Kidney tubule cell (primary cell): ENCODE results near the gene PRKCE.
A peak's percentile ranks its signal among the peaks of the same experiment; 100 is the strongest.
"Not testable (repeated sequence)": the region's sequence is repeated elsewhere in the genome, so short reads cannot be mapped to it uniquely, and the experiment has no call there.

Source experiments
- DNase-seq: peaks from one replicate; pipeline ENCODE4 v3.0.0-alpha.2; 2018; ENCODE audit warnings: low spot score

The PRKCE gene

DNA sequence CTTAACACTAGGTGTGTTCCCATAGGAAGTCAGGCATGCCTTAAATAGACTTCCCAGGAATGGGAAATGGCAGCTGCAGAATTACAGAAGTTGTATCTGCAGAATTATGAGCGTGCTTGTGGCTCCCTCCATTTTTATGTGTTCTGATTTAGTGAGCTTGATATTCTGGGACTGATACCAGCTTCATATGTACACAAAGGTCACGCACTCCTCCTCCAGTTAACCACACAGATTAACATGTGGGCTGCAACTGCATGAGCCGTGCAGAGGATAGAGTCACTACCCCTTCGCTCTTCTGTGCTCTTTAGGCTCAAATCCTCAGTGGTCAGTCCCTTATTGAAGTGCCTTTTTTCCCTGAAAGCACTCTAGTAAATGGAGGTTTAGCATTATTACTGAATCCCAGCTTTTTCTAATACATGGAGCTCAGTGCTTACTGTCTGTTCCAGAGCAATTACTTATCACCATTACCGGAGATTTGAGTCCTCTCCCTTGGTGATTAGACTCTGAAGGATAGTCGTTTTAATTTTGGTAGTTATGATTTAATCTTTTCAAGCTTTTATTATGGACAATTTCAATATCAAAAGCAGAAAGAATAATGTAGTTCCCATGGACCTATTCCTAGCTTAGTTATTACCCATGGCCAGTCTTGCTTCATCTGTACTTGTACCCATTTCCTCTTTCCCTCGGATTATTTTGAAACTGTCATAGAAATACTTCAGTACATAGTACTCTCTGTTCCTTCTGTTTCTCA, 238.3 kb downstream of the PRKCE start:
- no peak for DNase-seq

DNA sequence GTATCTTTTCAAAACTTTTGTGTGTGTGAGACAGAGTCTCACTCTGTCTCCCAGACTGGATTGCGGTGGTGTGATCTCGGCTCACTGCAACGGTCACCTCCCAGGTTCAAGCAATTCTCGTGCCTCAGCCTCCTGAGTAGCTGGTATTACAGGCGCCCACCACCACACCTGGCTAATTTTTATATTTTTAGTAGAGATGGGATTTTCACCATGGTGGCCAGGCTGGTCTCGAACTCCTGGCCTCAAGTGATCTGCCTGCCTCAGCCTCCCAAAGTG, 238.8 kb downstream of the PRKCE start:
- DNase-seq: not testable (repeated sequence)

DNA sequence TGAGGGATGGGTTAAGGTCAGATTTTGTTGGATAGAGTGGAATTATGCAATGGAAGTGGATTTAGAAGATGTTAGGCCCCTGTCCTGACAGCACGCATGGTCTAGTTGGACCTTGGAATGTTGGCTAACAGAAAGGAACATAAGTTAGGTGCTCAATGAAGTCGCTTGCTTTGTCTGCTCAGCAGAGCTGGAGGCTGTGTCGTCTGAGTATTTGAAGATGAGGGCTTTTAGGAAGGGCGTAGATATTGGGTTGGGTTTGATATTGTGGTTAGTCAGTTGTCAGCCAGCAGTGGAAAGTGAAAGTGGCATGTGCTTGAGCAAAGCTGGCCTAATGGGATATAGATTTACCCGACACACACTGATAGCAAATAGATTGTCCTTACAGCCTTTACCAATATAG, 239.3 kb downstream of the PRKCE start:
- no peak for DNase-seq

DNA sequence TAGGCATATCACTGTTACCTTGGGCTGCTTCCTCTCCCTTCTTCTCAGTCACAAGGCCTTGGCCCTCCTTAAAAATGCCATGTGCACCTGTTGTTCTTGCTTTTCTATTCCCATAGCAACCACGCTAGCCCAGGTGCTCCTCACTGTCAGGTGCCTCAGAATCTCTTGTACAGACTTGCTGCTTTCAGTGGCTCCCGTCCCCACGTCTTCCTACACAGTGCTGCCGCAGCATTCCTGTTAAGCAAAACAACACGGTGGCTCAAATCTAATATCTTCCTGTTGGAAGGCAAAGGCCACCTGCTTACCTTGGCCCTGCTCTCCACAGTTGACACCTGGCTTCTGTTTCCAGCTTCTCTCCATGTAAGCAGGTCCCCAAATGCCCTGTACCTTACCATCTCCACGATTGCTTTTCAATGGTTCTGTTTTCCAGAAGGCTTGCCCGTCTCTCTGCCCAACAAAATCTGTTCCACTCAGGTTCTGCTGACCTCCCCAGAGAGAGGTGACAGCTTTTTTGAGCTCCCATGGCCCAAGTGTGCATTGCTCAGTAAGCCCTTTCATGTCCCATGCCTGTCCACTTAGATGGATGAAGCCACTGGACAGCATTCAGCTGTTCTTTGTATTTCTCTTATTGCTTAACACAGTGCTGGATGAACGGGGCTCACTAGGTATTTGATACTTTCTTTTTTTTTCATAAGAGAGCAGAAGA, 240.4 kb downstream of the PRKCE start:
- no peak for DNase-seq

DNA sequence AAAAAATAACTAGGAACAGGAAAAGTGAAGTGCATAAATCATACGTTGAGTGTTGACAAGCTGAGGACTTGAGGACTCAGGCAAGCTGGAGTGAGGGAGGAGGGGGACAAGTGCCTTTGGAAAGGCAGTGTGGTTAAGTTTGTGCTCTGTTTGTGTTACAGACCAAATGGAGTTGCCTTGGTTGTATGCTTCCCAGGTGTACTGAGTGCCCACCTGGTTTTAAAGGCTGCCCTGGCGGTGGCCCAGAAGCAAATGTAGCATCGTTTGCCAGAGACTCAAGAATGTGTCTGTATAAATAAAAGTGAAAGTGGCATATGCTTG, 240.9 kb downstream of the PRKCE start:
- DNase-seq: no peak

DNA sequence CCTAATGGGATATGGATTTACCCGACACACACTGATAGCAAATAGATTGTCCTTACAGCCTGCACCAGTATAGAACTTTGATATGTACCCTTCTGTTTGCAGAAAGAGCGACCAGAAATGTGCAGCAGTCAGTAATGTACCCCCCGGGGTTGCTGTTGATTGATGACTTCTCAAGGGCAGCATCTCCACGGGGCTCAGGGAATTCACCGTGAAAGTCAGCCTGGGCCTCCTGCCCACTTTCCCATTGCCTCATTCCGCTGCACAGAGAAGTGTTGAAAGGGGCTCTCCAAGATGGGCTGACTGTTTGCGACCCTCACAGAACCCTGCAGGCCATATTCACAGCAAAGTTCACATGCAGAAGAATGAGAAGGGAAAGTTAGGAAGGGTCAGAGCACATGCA, 241.3 kb downstream of the PRKCE start:
- no peak for DNase-seq

DNA sequence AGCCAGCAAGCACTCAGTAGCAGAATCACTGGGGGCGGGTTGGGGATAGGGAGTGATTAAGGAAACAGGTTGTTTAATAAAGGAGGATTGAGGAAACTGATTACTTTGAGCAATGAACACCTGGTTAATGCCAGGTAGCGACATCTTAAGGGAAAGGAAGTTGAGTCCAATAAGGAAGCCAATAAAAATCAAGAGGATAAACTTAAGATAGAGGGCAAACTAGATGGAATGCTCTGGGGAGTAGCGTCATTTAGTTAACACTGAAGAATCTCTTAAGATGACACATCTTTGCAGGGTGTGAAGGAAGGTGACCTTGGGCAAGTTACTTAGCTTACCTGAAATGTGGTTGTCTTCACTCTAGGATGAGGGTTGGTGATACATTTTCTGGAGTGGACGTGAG, 242.7 kb downstream of the PRKCE start:
- DNase-seq: no peak

DNA sequence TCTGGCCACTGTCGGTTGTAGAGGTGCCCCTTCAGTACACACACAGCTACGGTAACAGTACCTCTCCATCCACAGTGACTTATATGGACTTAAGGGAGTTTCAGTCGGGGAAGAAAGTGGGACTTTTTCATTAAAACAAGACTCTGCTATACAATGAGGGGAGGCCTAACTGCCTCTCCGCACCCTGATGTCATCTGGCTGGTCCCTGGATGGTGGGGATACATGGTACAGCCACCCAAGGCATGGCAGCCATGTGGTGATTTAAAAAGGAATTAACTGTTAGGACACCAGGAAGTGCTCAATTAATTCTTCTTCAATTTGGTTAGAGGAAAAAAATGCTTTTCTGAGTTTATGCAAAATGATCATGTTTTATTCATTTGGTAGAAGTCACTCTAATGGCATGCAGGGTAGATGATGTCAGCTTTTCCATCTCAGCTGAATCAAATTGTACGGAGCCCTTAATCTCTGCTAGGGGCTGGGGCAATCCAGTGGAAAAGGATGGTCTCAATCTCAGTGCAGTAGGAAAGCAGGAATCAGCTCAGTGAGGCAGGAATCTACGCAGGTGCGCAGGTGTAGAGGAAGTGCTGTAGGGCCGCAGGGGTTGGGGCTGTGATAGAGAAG, 243.9 kb downstream of the PRKCE start:
- DNase-seq: peak; percentile 42

DNA sequence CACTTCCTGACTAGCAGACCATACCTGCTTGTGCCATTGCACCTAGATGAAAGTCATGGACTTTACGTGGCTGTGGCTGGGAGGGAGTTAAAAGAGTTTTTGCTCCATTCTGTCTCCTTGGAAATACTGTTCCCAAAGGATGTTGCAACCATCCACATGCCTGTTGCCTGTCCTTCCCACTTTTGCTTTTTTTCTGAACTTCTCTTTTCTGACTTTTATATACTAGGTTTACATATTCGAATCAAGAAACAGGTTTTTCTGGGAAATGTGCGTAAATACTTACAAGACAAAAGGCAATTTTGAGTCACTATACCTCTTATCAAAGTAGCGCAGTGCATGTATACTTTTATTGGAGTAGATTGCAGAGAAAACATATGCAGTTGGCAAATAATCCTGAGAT, 244.8 kb downstream of the PRKCE start:
- no peak for DNase-seq

DNA sequence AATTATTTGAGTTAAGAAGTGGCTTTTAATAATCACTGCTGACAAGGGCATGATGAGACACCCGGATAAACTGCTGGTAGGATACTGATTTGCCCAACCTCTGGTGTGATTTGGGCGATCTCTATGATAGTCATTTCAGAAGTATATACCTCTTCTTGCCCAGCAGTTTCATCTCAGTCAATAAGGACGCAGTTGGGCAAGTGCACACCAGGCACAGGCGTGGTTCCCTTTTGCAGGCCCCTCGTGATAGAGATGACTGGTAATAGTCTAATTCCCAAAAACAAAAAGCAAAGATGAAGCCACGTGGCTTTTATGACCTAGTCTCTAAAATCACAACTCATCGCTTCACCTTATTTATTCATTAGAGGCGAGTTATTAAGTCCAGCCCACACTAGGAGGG, 246.4 kb downstream of the PRKCE start:
- DNase-seq: no peak

DNA sequence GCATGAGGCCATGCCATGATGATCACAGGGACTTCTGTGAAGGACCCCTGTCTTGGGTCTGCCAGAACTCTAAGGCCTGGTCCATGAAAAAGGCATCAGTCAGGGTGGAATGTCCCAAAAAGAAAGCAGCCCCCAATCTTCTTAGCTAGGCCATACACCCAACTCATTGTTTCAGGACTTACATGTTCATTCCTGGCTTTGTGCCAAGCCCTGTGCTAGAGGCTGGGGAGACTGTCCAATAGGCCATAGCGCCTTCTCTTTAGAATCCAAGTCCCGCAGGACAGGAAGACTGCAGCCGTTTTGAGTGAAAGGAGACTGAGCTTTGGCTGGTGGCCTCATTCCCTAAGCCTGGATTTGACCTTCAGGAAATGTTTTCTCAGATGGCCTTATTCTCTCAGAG, 247.3 kb downstream of the PRKCE start:
- no peak for DNase-seq

DNA sequence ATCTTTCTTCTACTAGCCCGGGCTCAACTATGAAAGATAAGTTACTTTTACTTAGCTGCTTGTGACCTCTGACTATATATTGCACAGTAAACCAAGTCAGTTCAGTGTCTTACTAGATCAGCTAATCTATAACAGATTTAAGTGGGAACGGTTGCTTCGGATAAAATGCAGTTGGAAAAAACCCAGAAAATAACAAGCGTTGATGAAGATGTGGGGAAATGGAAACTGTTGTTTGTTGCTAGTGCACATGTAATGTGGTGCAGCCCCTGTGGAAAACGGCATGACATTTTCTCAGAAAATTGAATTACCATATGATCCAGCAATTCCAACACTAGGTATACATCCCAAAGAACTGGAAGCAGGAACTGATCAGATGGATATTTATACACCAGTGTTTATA, 248.5 kb downstream of the PRKCE start:
- no peak for DNase-seq

DNA sequence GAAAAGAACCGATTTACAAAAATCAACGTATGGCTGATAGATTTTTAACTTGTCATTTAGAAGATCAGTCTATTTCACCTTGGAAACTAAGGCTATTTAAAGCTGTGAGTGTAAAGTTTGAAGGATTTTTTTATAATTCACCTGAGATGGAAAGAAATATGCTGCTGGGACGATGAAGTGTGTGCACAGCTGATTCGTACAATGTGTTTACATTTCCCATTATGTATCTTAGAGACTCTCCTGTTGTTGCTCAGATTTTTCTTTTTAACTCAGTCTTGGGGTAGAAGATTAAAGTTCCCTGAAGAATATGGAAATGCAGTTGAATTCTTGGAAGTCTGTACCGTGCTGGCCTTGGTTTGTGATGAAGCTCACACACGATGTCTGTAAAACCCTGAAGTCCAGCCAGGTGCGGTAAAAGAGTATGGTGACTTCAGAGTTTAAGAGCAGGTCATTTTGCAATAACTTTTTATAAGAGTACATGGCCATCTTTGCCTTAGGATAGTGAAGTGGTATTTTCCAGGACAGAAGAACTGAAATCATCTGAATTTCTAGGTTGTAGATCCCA, 250.1 kb downstream of the PRKCE start:
- no peak for DNase-seq

DNA sequence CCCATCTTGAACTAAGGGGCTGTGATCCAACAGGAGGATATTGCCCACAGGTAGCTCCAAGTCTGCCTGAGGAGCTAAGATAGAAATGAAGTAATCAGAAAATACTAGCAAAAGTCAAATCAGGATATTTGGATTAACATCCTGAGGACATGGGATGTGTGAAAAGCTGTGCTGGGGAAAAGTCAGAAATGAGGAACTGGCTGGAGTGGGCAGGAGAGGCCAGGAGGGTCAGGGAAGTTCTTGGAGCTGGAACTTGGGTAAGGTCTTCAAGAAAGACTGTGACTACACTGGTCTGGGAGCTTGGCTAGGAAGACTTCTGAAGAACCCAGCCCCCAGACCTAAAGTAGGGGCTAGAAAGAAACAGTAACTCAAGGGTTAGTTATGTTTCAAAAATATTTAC, 250.9 kb downstream of the PRKCE start:
- no peak for DNase-seq

DNA sequence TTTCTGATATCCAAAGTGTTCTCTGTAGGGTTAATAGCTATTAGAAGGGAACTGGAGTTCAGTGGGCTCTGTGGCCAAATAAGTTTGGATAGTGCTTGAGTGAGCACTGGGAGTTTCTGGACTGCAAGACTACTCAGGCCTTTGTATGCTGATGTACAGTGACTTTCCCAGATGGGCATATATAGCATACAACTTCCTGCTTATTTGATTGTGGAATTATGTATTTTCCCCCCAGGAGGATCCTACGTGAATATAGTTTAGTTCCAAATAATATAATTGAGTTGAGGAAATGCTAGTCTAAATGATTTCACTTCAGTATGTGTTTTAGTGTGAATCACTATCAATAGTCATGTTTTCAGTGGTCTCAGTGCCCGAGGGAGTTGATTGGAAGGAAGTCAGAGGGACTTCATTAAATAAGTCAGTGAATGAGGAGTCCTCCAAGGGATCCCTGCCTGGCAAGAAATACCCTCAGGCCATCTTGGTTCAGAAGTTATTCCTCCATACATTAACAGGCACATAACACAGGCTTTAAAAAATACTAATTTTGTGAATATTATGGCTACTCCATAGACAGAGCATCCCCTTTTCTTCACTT, 251.4 kb downstream of the PRKCE start:
- no peak for DNase-seq

DNA sequence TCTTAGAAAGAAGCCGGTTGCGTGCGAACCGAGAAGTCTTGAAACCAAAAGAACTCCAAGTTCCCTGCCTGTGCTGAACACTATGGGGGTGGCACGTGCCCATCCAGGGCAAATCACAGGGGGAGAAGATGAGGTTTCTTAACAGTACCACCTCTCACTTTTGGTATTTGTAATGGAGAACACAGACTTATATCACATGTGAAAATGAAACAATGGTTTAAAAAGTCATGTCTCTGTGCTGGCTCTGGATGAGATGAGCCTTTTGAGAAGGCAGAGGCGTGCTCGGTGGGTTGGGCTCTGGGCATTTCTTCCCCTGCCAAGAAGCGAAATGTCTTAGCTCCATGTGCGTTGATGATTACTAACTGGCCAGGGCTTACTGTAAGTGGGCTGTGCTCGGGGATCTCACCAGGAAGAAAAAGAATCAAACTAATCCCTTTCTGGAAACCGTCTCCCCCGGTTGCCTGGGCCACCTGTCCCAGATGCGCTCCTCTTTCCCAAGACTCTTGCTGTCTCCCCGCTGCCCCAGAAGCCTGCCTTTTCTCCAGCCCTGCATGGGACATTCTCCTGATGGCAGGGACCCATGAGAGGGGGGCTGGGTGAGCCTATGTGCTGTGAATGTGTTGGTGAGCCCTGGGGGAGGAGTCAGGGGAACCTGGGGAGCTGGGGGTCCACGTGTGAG, 252.9 kb downstream of the PRKCE start:
- DNase-seq: no peak

DNA sequence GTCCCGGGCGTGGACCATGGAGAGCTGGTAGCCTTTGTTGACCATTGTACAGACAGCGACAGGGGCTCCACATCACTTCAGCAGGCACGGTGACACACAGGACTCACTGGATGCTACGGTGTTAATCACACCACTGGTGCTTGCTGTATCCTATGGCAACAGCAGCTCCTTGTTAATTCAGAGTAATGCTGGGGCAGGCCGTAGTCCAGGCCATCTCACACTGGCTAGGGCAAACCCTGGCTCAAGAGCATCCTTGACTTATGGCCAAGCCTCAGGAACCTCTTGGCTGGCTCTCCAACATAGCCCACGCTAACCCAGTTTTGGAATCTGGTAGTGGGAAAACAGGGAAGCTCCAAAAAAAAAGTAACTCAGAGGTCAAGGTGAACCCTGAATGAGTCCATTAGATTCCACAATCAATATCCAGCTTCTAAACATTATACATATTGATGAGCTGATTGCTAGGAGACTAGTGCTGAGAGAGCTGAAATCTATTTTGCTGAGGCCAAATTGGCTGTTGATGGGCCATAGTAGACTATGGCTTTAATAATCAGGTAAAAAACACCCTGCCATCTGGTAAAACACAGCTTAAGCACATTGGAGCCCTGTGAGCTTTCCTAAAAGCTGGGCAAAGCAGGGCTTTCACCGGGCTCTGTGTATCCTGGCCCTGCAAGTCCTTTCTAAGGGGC, 253.6 kb downstream of the PRKCE start:
- no peak for DNase-seq

DNA sequence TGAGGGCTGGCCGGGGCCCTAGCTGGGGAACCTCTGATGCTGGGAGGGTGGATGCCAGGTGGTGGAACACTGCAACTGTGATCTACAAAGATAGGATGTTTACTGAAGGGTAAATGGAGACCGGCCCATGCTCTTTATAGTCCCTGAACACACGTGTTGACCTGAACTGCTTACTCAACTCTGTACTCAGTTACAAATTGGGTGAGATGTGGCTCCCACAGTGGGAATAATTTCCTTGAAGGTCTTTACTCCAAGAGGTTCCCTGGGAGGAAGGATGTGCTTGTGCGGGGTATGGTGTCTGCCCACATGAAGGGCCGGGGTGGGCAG, 254.1 kb downstream of the PRKCE start:
- DNase-seq: no peak

DNA sequence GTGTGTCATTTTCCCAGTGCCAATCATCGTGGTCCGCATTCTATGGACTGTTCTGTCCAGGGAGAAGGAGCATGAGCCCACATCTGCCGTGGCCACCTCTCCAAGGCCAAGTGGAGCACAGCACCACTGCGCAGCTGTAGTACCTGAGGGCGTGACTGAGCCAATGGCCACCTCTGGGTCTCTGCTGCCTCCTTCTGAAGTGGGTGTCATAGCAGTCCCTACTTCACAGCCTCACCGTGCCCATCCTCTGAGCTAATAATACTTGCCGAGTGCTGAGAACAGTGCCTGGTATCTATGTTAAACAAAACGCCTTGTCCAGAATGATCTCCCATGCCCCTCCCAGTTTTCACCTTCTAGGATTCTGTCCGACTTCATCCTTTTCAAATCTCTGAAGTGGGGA, 256.1 kb downstream of the PRKCE start:
- no peak for DNase-seq

DNA sequence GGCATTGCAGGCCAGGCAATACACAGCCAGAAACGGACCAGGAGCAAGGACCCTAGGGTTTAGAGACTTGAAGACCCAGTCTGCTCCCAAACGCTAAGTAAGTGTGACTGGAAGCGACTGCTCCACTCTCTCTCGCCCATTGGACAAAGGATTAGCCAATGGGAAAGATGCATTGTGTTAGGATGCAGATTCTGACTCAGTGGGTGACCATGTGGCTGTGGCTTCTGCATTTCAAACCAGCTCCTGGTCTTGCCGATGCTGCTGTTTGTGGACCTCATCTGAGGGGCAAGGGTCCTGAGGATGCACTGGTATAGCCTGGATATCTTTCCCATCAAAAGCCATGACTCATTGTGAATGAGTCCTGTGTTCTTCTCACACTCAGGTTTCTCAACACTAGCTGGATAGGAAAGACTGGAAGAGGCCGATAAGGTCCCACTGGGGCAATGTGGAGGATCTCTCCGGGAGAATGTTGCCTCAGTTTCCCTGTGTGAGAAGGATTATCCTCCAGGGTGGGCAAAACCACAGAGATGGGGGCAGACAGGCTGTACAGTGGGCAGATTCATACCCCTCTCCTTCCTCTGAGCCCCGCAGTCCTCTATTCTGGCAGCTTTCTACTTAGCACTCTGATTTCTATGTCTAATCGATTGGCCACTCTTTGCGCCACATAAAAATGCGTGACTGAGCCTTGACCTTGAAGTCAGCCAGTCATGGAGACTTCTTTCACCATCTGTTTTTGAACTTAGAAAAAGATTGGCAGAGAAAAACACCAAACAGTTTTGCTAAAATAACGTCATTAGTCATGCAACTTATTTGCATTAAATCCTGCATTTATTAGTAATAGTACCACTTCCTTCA, 257.1 kb downstream of the PRKCE start:
- DNase-seq: no peak

DNA sequence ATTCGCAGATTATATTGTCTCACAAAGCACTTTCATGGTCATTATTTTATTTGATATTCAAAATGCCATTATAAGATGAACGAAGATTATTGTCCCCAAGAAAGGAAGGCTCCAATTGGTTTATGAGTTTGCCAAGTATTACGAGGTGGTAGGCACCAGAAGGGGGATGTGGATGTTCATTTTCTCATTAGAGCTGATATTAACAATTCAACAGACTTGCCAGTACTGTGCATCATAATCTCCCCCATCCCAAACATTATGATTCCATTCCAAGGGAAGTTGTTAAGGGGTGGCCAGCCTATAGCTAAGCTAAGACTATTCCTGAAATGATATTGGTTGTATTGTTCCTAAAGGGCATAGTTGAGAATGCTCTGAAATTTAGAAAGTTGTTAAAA, 257.7 kb downstream of the PRKCE start:
- DNase-seq: no peak
